Omental fat pad (tissue), 4 donors: ENCODE measurements around the gene CNTNAP2. TPM values are rescaled to one million over a fixed set of nuclear protein-coding genes. Genes with fewer than 3 reads are reported as not detected.

Experiments used
- ATAC-seq: fragments of 150-250 bp; one replicate; pipeline ENCODE4 v1.9.1; 2016; ENCODE audit warnings: mild to moderate bottlenecking, moderate library complexity; ENCODE audit not compliant: low FRiP score
- DNase-seq: peaks from one replicate; pipeline ENCODE4 v3.0.0-alpha.2; 2019; ENCODE audit warnings: low spot score
- total RNA-seq, 4 donors: library from RNA; depleted of rRNA; stranded (reverse); fragments of >200 nt; gene quantifications; one replicate each; pipeline ENCODE4 v1.1.0, GENCODE V29; 2016
- TF ChIP-seq, protein P1 (sequence below), 3 donors: fragments of 450-650 bp; IDR thresholded peaks; one replicate each; pipeline ENCODE4 v1.5.1; 2016 to 2017; ENCODE audit warnings: antibody characterized with exemption in 3 of 3, mild to moderate bottlenecking in 3 of 3, moderate library complexity in 2 of 3

CNTNAP2 gene
- total RNA-seq, 4 donors from 2014 or later: 0.38 to 1.5 (median 1.1) TPM; not detected in 1

DNA sequence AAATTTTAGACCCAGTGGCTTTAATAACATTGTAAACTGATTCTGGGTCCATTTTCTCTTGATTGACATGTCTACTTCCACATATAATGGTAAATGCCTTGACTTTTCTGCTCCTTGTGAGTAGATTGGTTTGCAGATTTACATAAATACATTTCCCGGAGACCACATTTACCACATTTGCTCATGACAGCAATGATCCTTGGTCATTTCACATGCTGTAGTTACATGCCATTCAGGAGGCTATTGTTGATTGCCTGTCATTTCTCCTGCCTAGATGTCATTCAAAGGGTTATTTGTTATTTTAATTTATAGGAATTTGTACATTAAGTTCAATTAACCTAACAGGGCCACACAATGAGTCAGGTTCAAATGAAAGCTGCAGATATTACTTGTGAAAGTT is 280.5 kb downstream of the CNTNAP2 start:
- ATAC-seq (no peak), DNase-seq (no peak)
- TF ChIP-seq, protein P1, sequence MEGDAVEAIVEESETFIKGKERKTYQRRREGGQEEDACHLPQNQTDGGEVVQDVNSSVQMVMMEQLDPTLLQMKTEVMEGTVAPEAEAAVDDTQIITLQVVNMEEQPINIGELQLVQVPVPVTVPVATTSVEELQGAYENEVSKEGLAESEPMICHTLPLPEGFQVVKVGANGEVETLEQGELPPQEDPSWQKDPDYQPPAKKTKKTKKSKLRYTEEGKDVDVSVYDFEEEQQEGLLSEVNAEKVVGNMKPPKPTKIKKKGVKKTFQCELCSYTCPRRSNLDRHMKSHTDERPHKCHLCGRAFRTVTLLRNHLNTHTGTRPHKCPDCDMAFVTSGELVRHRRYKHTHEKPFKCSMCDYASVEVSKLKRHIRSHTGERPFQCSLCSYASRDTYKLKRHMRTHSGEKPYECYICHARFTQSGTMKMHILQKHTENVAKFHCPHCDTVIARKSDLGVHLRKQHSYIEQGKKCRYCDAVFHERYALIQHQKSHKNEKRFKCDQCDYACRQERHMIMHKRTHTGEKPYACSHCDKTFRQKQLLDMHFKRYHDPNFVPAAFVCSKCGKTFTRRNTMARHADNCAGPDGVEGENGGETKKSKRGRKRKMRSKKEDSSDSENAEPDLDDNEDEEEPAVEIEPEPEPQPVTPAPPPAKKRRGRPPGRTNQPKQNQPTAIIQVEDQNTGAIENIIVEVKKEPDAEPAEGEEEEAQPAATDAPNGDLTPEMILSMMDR (IDR thresholded peaks at IDR 0.05): no peak

GRCh38 chr7:146401939-146402338 is 285.3 kb downstream of the CNTNAP2 start:
- TF ChIP-seq, protein P1 (IDR thresholded peaks at IDR 0.05): no peak
- DNase-seq: no peak
- ATAC-seq: no peak

DNA sequence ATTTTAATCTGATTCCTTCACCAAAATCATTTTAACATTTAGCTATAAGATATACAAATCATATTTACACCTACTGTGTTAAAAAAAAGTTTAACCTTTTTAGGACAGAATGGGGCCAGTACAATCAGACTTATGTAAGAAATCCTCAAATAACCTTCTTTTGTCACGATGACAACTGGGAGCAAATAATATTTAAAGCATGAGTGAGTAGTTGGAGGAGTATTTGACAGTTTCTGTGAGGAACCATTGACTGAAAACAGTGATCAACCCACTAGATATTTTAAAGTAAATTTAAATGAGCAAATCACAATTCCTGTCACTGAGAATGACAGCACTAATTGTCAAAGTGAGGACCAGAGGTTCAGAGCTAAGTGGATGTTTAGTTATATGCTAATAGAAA is 289.1 kb downstream of the CNTNAP2 start:
- ATAC-seq (no peak), DNase-seq (no peak)
- TF ChIP-seq, protein P1 (IDR thresholded peaks at IDR 0.05): no peak

- no peak for ATAC-seq
- DNase-seq: no peak
- TF ChIP-seq, protein P1 (IDR thresholded peaks at IDR 0.05): no peak
These were observed 295.4 kb downstream of the CNTNAP2 start for GRCh38 chr7:146411975-146412374.

DNA sequence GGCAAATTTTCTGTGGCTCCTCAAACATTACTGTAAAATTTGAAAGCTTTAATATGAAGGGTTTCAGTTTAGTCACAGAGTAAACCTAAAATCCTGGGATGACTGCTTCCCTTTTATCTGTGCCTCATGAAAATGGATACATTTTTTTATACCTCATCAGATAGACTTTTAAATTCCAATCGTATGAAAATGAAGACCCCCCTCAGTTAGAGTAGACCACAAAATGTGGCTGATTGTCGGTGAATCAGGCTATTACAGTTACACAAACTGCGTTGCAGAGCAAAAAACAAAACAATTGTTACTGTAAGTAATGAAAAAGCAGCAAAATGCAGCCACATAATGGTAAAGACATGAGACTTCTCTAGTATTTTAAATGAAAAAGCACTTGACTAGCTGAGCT is 296.2 kb downstream of the CNTNAP2 start:
- DNase-seq: no peak
- ATAC-seq: no peak
- TF ChIP-seq, protein P1 (IDR thresholded peaks at IDR 0.05): no peak

GRCh38 chr7:146414373-146414772 is 297.8 kb downstream of the CNTNAP2 start:
- DNase-seq: no peak
- TF ChIP-seq, protein P1 (IDR thresholded peaks at IDR 0.05): no peak
- ATAC-seq: no peak

- ATAC-seq (no peak), DNase-seq (no peak)
- TF ChIP-seq, protein P1 (IDR thresholded peaks at IDR 0.05): no peak
These were observed 298.3 kb downstream of the CNTNAP2 start for GRCh38 chr7:146414937-146415336.
